Activated CD8-positive, alpha-beta memory T cell treated with anti-CD3 and anti-CD28 coated beads, Interleukin-2, amount 50 U/mL, for 1 hour (primary cell): Measurements from ENCODE around the gene KMT2E.
"Not testable (repeated sequence)": the region's sequence is repeated elsewhere in the genome, so short reads cannot be mapped to it uniquely, and the experiment has no call there.

Source experiments
- DNase-seq: peaks from one replicate; pipeline ENCODE4 v3.0.0-alpha.2; 2020; ENCODE audit errors: extremely low read depth

Gene KMT2E

GRCh38 chr7:105013816-105014692 is at the start of gene KMT2E:
Gene KMT2E (plus strand): TSS chr7:105014205. CDS start chr7:105040953, 26,748 bp downstream.
- DNase-seq = peak; percentile 84

- no peak for DNase-seq
Measured at GRCh38 chr7:104964626-104965236, 49.3 kb upstream of the KMT2E start.

- no peak for DNase-seq
Measured at GRCh38 chr7:104966022-104966421, 48.0 kb upstream of the KMT2E start.

GRCh38 chr7:104967088-104967487 is 46.9 kb upstream of the KMT2E start:
- no peak for DNase-seq

GRCh38 chr7:104967595-104967994 is 46.4 kb upstream of the KMT2E start:
- DNase-seq = no peak

- DNase-seq = no peak
Measured at GRCh38 chr7:104968648-104969047, 45.4 kb upstream of the KMT2E start.

- no peak for DNase-seq
Measured at GRCh38 chr7:104969183-104969582, 44.8 kb upstream of the KMT2E start.

GRCh38 chr7:104971290-104972071 is 42.5 kb upstream of the KMT2E start:
- DNase-seq = no peak

GRCh38 chr7:104972500-104972899 is 41.5 kb upstream of the KMT2E start:
- DNase-seq = no peak

GRCh38 chr7:104973227-104973626 is 40.8 kb upstream of the KMT2E start:
- no peak for DNase-seq

GRCh38 chr7:104973909-104974415 is 40.0 kb upstream of the KMT2E start:
- no peak for DNase-seq

GRCh38 chr7:104975553-104975952 is 38.5 kb upstream of the KMT2E start:
- DNase-seq = not testable (repeated sequence)

- DNase-seq = no peak
Measured at GRCh38 chr7:104976966-104977636, 36.9 kb upstream of the KMT2E start.

- DNase-seq = no peak
Measured at GRCh38 chr7:104978460-104978859, 35.5 kb upstream of the KMT2E start.

GRCh38 chr7:104979167-104979841 is 34.7 kb upstream of the KMT2E start:
- DNase-seq = no peak

- DNase-seq = no peak
Measured at GRCh38 chr7:104980440-104980839, 33.6 kb upstream of the KMT2E start.

GRCh38 chr7:104980841-104981671 is 32.9 kb upstream of the KMT2E start:
- no peak for DNase-seq

- DNase-seq = no peak
Measured at GRCh38 chr7:104981672-104982037, 32.4 kb upstream of the KMT2E start.

GRCh38 chr7:104982308-104983075 is 31.5 kb upstream of the KMT2E start:
- DNase-seq = no peak
